HG02973 (cell line): ENCODE data around the gene SFR1.

Source experiments
- ATAC-seq: cut with Tn5 transposase; IDR thresholded peaks from one replicate; pipeline ENCODE4 v1.9.1; 2021; ENCODE audit warnings: moderate library complexity; ENCODE audit not compliant: unreplicated experiment

SFR1 gene

DNA sequence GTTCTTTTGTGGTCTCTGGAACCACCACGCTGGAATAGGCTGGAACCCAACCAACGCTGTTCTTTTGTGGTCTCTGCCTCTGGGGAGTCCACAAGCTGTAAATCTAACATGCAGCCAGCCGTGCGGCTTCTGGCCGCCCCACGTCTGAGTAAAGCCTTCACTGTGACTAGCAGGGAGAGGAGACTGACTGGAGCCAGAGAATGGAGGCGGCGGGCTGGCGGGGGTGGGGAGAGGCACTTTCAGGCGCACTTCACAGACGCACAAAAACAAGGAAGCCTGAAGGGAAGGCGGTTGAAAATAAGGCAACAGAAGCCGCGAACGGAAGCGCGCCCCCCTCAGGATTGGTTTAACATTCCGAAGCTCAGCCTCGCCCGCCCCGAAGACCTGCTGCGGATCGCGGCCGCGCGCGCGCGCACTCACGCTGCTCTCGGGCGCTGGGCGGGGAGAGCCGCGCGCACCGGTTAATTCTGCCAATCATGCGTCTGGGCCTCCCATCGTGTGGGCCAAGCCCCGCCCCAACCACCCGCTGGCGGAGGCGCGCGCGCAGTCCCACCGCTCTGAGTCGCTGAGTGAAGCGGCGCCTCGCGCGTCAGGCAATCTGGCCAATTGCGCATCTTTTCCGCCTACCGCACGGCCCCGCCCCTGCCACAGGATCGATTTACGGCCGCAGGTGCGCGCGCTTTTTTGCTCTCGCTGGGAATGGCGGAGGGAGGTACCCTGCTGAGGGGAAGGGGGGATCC is at the start of gene SFR1:
TSS of gene SFR1 (plus strand) at position 687 of the 740 bp plus-strand sequence. CDS start at position 700, 13 bp downstream.
- peak; percentile 85 for ATAC-seq

DNA sequence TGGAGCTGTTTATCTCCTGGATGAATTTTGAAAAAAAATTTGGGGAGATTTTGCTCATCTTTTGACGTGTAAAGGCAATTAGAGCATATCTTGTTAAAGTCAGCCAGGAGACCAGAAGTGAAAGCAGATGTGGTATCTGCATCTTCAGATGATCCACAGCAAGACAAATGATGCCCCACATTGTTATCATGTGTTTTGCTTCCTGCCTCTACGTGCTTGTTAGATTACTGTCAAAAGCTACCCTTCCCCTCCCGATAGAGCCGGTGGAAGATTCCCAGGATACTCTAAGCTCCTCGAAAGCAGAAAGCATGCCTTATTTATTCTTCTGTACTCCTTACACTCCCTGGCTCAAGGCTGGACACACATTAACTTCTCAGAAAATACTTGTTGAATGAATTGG is 49.2 kb upstream of the SFR1 start:
- no peak for ATAC-seq

DNA sequence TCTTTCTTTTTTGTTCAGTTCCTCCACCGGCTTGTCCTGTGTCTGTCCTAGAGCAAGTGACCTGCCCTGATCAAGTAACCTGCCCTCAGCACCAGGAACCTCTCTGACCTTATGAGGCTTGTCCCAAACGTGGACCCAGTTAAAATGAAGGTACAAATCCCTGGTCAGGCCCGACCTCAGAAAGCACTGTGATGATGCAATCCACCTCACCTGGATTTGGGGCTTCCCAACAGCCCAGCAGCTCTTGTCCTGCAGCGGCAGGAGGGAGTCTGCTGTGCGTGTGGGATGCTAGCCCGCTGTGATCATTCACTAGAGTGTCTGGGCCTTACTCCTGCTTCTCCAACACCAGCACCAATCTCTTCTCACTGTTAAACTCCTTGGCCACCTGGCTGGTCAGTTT is 47.5 kb upstream of the SFR1 start:
- ATAC-seq, result no peak

DNA sequence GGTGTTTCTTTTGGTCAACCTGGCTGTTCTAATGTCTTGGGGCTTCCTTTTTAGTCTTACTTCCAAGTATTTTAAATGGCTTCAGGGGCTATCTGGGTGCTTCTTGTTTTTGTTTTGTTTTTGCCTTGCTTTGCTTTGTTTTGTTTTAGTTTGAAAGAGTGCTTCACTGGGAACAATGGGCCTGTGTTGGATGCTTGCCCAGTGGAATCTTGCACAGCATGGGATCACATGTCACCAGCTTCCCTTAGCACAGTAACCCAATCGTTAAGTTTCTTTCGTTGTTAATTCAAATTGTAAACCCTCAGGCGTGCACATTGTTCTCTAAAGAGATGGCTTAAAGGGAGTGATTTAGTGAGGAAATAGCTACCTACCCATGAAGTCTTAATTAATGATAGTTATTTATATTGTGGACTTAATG is 45.2 kb upstream of the SFR1 start:
- ATAC-seq, result no peak

- no peak for ATAC-seq
These were observed 44.7 kb upstream of the SFR1 start for GRCh38 chr10:104077247-104077646.

- ATAC-seq, result no peak
These were observed 44.3 kb upstream of the SFR1 start for GRCh38 chr10:104077663-104078151.

- no peak for ATAC-seq
These were observed 41.2 kb upstream of the SFR1 start for GRCh38 chr10:104080762-104081161.

- ATAC-seq, result no peak
These were observed 40.0 kb upstream of the SFR1 start for GRCh38 chr10:104081998-104082397.

GRCh38 chr10:104084482-104085142 is 37.4 kb upstream of the SFR1 start:
- ATAC-seq, result no peak

DNA sequence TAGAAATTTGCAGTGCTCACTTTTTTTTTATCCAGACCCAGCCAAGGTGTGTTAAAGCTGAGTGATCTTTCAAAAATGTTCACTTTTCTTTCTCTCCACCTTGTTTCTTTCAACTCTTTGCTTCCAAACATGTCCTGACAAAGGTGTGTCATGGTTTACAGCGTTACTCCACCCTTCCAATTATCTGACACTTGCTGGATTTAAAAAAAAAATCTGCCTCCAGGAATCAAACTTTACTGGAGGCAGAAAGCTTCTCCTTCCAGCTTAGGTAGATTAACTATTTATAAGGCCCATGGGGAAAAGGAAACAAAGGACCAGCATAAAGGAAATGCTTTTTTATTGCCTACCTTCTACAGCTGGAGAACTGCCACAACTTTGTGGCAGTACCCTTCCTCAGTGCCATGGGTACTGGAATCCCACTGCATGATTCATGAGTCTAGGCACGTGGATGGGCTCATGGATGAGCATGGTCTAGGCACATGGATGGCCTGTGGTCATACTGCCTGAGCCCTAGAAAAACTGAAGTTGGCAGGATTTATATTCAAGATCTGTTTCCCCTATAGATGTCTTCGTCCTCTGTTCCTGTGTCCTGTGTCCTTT is 36.1 kb upstream of the SFR1 start, which contains the start of gene COL17A1:
TSS of gene COL17A1 (minus strand) at position 80 of the 600 bp plus-strand sequence. CDS start 5,207 bp downstream, outside the sequence.
- no peak for ATAC-seq

DNA sequence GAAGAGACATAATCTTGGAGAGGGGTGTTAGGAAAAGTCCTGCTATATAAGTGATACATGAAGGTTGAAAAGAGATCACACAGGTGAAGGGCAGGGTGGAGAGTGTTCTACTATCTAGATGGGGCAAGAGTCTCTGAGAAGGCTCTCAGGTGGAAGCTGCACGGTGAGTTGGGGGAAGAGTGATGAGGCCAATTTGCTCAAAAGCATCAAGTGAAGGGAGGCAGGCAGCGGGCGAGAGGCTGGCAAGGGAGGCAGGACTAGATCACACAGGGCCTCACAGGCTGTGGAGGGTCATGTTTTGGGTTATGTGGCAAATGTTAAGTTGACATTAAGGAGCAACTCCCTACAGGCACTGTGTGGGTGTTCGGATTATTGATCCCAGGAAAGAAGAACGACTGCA is 33.7 kb upstream of the SFR1 start:
- ATAC-seq, result no peak

DNA sequence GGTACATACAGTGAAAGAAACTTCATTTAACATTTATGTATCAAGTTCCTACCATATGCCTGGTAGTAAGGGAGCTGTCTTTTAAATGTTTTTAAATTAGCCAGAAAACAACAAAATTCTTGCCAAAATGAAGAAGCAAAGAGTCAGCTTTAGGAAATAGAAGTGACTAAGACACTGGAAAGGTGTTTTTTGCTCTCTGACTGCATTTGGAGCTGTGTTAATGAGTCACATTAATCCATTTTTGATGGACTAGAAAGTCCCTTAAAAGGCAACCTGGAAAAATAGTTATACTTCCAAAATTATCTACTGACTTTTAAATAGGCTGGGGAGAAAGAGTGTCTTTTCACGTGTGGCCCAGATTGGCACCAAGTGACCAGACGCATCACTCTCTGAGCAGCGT is 32.4 kb upstream of the SFR1 start:
- no peak for ATAC-seq

- ATAC-seq, result no peak
These were observed 31.4 kb upstream of the SFR1 start for GRCh38 chr10:104090611-104091010.

DNA sequence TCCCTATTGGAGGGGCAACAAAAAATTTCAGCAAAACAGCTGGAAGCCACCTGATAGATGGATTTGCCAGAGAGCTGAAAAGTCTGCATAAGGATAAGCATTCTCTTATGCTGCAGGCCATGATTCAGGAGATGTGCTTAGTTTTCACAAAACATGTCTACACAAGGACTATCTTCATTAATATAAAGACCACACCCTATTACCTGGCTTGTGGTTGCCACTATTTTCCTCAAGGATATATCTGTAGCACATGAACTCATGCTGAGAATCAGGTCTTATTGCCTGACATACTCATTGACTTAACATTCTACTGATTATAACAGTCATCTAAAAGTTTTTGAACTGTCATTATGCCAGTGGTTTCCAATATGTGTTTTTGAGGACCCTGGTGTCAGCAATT is 29.2 kb upstream of the SFR1 start:
- no peak for ATAC-seq

GRCh38 chr10:104096692-104097091 is 25.3 kb upstream of the SFR1 start:
- ATAC-seq, result no peak

DNA sequence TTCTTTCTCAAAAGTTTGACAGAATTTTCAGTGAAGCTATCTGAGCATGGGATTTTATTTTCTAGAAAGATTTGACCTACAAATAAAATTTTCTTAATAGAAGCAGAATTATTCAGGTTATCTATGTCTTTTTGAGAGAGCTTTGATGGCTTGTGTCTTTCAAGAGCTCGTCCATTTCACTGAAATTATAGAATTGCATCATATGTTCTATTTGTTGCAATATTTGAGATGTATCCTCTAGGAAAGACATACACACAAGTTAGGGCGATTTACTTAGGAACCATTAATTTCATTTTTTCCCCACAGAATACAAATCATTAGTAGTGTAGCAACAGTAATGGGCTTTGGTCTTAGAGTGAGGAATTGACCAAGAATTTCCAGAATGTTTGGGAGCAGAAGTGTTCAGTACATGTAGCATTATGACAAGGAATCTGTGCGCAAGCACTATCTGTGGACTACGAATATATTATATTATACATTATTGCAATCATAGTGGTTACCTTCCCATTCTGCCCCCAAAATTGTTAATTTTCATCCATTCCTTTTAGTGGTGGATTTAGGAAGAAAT is 23.5 kb upstream of the SFR1 start:
- no peak for ATAC-seq

GRCh38 chr10:104099269-104099668 is 22.7 kb upstream of the SFR1 start:
- no peak for ATAC-seq

GRCh38 chr10:104099941-104100340 is 22.0 kb upstream of the SFR1 start:
- no peak for ATAC-seq

DNA sequence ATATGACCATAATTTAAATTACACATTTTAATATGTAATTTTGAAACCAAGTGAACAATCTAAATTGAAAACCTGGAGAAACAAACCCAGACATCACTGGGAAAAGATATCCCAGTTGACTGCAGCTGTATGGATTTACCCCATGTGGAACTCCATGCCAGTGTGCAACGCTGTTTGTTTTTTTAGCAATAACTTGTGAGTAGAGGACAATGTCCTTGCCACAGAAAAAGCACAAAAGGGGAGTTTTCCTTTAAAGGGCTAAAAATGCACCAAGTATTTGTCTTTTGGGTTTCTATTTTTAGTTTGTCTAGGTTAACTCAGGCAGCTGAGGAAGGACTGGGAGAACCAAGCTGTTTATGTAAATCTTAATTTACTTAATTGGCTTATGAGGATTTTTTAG is 21.2 kb upstream of the SFR1 start:
- ATAC-seq, result no peak

DNA sequence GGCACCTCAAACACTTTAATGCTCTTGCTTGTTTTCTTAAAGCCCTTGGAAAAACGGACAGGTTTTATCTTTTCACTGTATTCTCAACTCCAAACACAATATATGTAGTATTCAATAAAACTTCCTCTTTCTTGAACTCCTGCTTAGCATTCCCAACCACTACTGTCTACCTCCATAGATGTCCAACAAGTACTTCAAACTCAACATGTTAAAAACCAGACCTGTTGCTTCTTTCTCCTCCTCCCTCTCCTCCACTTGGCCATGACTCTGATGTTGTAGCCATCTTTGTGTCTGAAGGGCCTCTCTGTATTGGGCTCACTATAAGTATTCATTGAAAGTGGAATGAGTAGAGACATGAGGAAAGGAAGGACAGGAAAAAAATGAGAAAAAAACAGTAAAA is 20.1 kb upstream of the SFR1 start:
- no peak for ATAC-seq

DNA sequence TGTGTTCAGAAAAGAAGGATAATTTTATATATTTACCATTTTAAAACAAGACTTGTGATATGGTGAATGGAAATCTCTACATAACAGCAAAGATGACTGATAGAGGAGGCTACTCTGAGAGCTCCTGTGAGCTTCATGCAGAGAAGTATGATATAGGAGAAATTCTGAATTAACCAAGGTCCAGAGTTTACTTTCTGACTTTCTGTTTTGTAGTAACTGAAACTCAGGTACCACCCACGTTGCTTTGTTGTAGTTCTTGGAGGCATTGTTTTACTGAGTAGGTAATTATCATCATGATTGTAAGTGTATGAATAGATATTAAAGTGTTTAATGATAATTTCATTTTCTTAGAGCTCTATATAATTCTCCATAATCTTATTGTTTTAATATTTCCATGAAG is 18.0 kb upstream of the SFR1 start:
- peak; percentile 63 for ATAC-seq

- ATAC-seq, result no peak
These were observed 17.6 kb upstream of the SFR1 start for GRCh38 chr10:104104418-104104817.
